Tibial nerve (tissue), 4 donors: Measurements from ENCODE around the gene RIPK1.

Source experiments
- EP300 ChIP-seq, 2 donors: sonication (generic); formaldehyde crosslinking; IDR thresholded peaks; one replicate each; pipeline ENCODE4 v1.6.1; 2017; ENCODE audit warnings: antibody characterized with exemption in 2 of 2, mild to moderate bottlenecking in 1 of 2
- POLR2A ChIP-seq, 2 donors: fragments of 450-650 bp; IDR thresholded peaks; one replicate each; pipeline ENCODE4 v1.6.1; 2017; ENCODE audit warnings: antibody characterized with exemption in 2 of 2, mild to moderate bottlenecking in 2 of 2, moderate library complexity in 2 of 2
- TF ChIP-seq, protein P1 (sequence below), 5 experiments: fragments of 200-600 bp in 3 of 5; fragments of 450-650 bp in 2 of 5; sonication (generic) in 3 of 5; IDR thresholded peaks; one replicate each; pipeline ENCODE4 v1.5.1; 2016 to 2019; ENCODE audit warnings: antibody characterized with exemption in 5 of 5, mild to moderate bottlenecking in 3 of 5, moderate library complexity in 2 of 5

DNA sequence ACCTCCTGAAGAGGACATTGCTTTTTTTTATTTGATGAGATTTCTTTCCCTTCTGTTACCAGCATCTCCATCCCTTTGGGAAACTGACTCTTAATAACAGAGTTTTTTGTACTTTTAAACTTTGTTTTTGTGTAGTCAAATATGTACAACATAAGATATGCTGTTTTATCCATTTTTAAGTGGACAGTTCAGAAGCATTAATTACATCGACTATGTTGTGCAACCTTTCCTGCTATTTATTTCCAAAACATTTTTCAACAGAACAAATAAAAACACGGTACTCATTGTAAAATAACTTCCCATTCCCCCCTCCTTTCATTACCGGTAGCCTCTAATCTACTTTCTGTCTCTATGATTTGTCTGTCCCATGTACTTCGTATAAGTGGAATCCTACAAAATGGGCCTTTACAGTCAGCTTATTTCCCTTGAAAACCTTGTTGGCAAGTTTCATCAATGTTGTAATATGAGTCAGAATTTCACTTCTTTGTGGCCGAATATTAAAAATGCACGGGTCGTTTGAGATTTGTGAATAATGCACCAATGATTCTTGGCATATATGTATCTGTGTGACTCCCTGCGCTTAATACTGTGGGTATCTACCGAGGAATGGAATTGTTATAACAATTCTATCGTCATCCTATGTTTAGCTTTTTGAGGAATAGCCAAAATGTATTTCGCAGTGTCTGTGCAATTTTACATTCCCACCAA is 11.1 kb upstream of the RIPK1 start:
- TF ChIP-seq, protein P1, sequence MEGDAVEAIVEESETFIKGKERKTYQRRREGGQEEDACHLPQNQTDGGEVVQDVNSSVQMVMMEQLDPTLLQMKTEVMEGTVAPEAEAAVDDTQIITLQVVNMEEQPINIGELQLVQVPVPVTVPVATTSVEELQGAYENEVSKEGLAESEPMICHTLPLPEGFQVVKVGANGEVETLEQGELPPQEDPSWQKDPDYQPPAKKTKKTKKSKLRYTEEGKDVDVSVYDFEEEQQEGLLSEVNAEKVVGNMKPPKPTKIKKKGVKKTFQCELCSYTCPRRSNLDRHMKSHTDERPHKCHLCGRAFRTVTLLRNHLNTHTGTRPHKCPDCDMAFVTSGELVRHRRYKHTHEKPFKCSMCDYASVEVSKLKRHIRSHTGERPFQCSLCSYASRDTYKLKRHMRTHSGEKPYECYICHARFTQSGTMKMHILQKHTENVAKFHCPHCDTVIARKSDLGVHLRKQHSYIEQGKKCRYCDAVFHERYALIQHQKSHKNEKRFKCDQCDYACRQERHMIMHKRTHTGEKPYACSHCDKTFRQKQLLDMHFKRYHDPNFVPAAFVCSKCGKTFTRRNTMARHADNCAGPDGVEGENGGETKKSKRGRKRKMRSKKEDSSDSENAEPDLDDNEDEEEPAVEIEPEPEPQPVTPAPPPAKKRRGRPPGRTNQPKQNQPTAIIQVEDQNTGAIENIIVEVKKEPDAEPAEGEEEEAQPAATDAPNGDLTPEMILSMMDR (IDR thresholded peaks at IDR 0.05), result no peak
- no peak for TF ChIP-seq EP300 (IDR thresholded peaks at IDR 0.05)
- TF ChIP-seq POLR2A (IDR thresholded peaks at IDR 0.05), result no peak
